Activated CD4-positive, CD25-positive, alpha-beta regulatory T cell (primary cell): ENCODE measurements around the gene KIFBP.
"Not testable (repeated sequence)": the region's sequence is repeated elsewhere in the genome, so short reads cannot be mapped to it uniquely, and the experiment has no call there.

Experiments
- DNase-seq, 4 experiments: peaks; one replicate each; lab custom pipeline; 2025; lab: John Stamatoyannopoulos, UW

KIFBP gene

GRCh38 chr10:68997211-68997610 lies 8.6 kb downstream of the KIFBP start:
- DNase-seq = no peak

GRCh38 chr10:69004821-69005220 lies 16.2 kb downstream of the KIFBP start:
- DNase-seq = no peak

GRCh38 chr10:69005704-69006485 lies 17.3 kb downstream of the KIFBP start:
- DNase-seq = no peak

GRCh38 chr10:69007260-69007659 lies 18.7 kb downstream of the KIFBP start:
- no peak for DNase-seq

- DNase-seq = no peak
These were observed 20.8 kb downstream of the KIFBP start for GRCh38 chr10:69009360-69009759.

- DNase-seq = no peak
These were observed 21.6 kb downstream of the KIFBP start for GRCh38 chr10:69010151-69010640.

- not testable (repeated sequence) for DNase-seq
These were observed 24.2 kb downstream of the KIFBP start for GRCh38 chr10:69012778-69013177.

- DNase-seq = no peak
These were observed 25.6 kb downstream of the KIFBP start for GRCh38 chr10:69014171-69014570.

- DNase-seq = no peak
These were observed 30.0 kb downstream of the KIFBP start for GRCh38 chr10:69018613-69019012.

GRCh38 chr10:69022611-69023010 lies 34.0 kb downstream of the KIFBP start:
- no peak for DNase-seq

GRCh38 chr10:69025370-69025896 lies 36.8 kb downstream of the KIFBP start:
- DNase-seq = no peak

- no peak for DNase-seq
These were observed 44.7 kb downstream of the KIFBP start for GRCh38 chr10:69033256-69033655.

- DNase-seq = no peak
These were observed 48.9 kb downstream of the KIFBP start for GRCh38 chr10:69037489-69037888.

GRCh38 chr10:69040904-69041303 lies 52.3 kb downstream of the KIFBP start:
- not testable (repeated sequence) for DNase-seq

GRCh38 chr10:69042417-69042816 lies 53.8 kb downstream of the KIFBP start:
- DNase-seq = no peak

GRCh38 chr10:69042838-69043237 lies 54.2 kb downstream of the KIFBP start:
- no peak for DNase-seq

- peak in 1 of 4 experiments; percentile 7 for DNase-seq
These were observed 55.4 kb downstream of the KIFBP start for GRCh38 chr10:69043931-69044531.

GRCh38 chr10:69044546-69044945 lies 55.9 kb downstream of the KIFBP start:
- DNase-seq = no peak

GRCh38 chr10:69045441-69046300 lies 57.1 kb downstream of the KIFBP start:
- DNase-seq = no peak

GRCh38 chr10:69047111-69047832 lies 58.7 kb downstream of the KIFBP start:
- no peak for DNase-seq

GRCh38 chr10:69048103-69048502 lies 59.5 kb downstream of the KIFBP start:
- DNase-seq = no peak

GRCh38 chr10:69049566-69049961 lies 61.0 kb downstream of the KIFBP start:
- no peak for DNase-seq
